OCI-LY7 (cell line): ENCODE data around the gene NME9. TPM values are rescaled to one million over a fixed set of nuclear protein-coding genes. Genes with fewer than 3 reads are reported as not detected.

ENCODE experiments used
- BruUV-seq: library from RNA; stranded (reverse); fragments of 400-500 nt; replicated peaks from 2 replicates; lab custom pipeline; 2021; lab: Mats Ljungman, UMichigan
- CTCF ChIA-PET: fragments of 300-600 bp; sonication (Branson Sonifier 250); formaldehyde crosslinking; loops from one replicate; lab custom pipeline; 2022; ENCODE audit warnings: antibody characterized with exemption; ENCODE audit not compliant: unreplicated experiment; lab: Charles Lee
- POLR2A ChIA-PET: fragments of 300-600 bp; sonication (Branson Sonifier 250); formaldehyde crosslinking; loops from one replicate; lab custom pipeline; 2022; ENCODE audit warnings: antibody characterized with exemption; lab: Charles Lee
- DNase-seq: peaks from one replicate; pipeline ENCODE4 v3.0.0-alpha.2; 2015; ENCODE audit warnings: low spot score
- H2AFZ ChIP-seq: fragments of 200-600 bp; sonication (generic), shearing (Covaris generic); 2 replicates; pipeline ENCODE4 v1.6.1; 2014; ENCODE audit warnings: mild to moderate bottlenecking, antibody characterized with exemption, low read length, moderate library complexity
- H3K27ac ChIP-seq: fragments of 200-600 bp; sonication (generic); 2 replicates; pipeline ENCODE4 v1.5.1; 2014; ENCODE audit warnings: mixed run types, low read depth, mild to moderate bottlenecking, moderate library complexity, low read length, inconsistent platforms; ENCODE audit not compliant: poor library complexity, severe bottlenecking
- H3K36me3 ChIP-seq: fragments of 200-600 bp; sonication (generic); 2 replicates; pipeline ENCODE4 v1.6.1; 2014; ENCODE audit warnings: mild to moderate bottlenecking, antibody characterized with exemption, low read length, moderate library complexity, mixed read lengths; ENCODE audit not compliant: insufficient read depth
- H3K4me1 ChIP-seq: fragments of 200-600 bp; sonication (generic); 2 replicates; pipeline ENCODE4 v1.5.1; 2014; ENCODE audit warnings: mild to moderate bottlenecking, low read length; ENCODE audit not compliant: insufficient read depth, poor library complexity, severe bottlenecking
- H3K4me2 ChIP-seq: fragments of 200-600 bp; sonication (generic); 2 replicates; pipeline ENCODE4 v1.6.1; 2014; ENCODE audit warnings: mild to moderate bottlenecking, low read length
- H3K4me3 ChIP-seq: fragments of 200-600 bp; sonication (generic); 2 replicates; pipeline ENCODE4 v1.5.1; 2014; ENCODE audit warnings: mild to moderate bottlenecking, low read depth, low read length; ENCODE audit not compliant: poor library complexity, severe bottlenecking
- H3K79me2 ChIP-seq: fragments of 200-600 bp; sonication (generic); 2 replicates; pipeline ENCODE4 v1.6.1; 2016; ENCODE audit warnings: low read depth, mild to moderate bottlenecking, low read length, moderate library complexity, mixed read lengths; ENCODE audit not compliant: insufficient read depth
- H3K9me2 ChIP-seq: fragments of 200-600 bp; sonication (generic); 2 replicates; pipeline ENCODE4 v1.6.1; 2016; ENCODE audit warnings: mild to moderate bottlenecking, low read length, mixed read lengths; ENCODE audit not compliant: insufficient read depth
- H3K9me3 ChIP-seq: fragments of 200-600 bp; sonication (generic); 2 replicates; pipeline ENCODE4 v1.6.1; 2014; ENCODE audit warnings: mild to moderate bottlenecking, mixed run types, low read length, mixed read lengths
- H4K20me1 ChIP-seq: fragments of 200-600 bp; sonication (generic); 2 replicates; pipeline ENCODE4 v1.6.1; 2014; ENCODE audit warnings: mild to moderate bottlenecking, antibody characterized with exemption, low read length, moderate library complexity, mixed read lengths; ENCODE audit not compliant: insufficient read depth
- CTCF ChIP-seq: fragments of 200-600 bp; sonication (generic); conservative IDR thresholded peaks from 2 replicates; pipeline ENCODE4 v1.5.1; 2014; ENCODE audit warnings: mild to moderate bottlenecking, antibody characterized with exemption, low read length, moderate library complexity, mixed read lengths
- EZH2phosphoT487 ChIP-seq: fragments of 200-600 bp; sonication (generic); IDR thresholded peaks from 2 replicates; pipeline ENCODE4 v1.6.1; 2018; ENCODE audit warnings: low read depth, borderline replicate concordance, mild to moderate bottlenecking, mixed run types, antibody characterized with exemption, low read length, moderate library complexity, mixed read lengths
- intact Hi-C: fragments of 100-400 bp; cut with micrococcal nuclease; formaldehyde crosslinking; loops from one replicate; pipeline ENCODE4 v1.10.0; 2022; ENCODE audit not compliant: unreplicated experiment
- total RNA-seq, 2 experiments: library from RNA; depleted of rRNA in 1 of 2; stranded (reverse); fragments of >200 nt in 1 of 2; shearing (Covaris generic) in 1 of 2; gene quantifications; 2 replicates each; pipeline ENCODE4 v1.2.3, GENCODE V29; 2014 to 2022

The NME9 gene
- total RNA-seq, 2 experiments from 2014 or later, result not detected

DNA sequence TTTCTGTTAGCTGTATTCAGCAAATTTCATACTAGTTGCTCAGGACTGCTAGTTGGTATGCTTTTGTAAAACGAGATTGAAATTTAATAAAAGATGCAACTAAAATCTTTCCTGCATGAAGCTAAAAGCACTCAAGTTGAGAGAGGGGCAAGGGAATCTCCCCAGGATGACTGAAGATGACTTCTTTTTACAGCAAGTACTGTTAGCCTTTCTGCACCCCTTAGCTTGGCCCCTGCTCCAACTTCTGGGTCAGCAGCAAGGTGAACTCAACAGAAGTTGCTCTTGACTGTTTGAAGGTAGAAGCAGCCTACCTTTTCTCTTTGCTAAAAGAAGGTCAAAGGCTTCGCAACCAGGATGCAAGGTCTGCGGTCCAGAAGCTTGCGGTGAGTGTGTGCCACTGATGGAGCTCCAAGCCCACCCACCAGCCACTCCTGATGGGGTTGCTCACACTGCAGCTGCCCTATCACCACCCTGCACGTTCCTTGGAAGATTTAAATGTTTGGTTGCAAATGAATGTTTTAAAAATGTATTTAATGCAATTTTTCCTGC lies 32.5 kb downstream of the NME9 start:
- Histone ChIP-seq H3K4me2 (peak overlapping the region; percentile 72), H2AFZ (no peak overlapping the region), H3K9me3 (no peaks in the 10 kb centered on the region), H3K79me2 (no peaks in the 10 kb centered on the region), H3K9me2 (no peaks in the 10 kb centered on the region), H3K4me3 (peak overlapping the region; percentile 47), H3K27ac (peak overlapping the region; percentile 77), H4K20me1 (no peaks in the 10 kb centered on the region), H3K36me3 (peaks cover 62% of the 10 kb centered on the region), H3K4me1 (peaks cover 47% of the 10 kb centered on the region)
- no peak for TF ChIP-seq EZH2phosphoT487
- TF ChIP-seq CTCF, result no peak
- BruUV-seq, result no TSS peak
- POLR2A ChIA-PET, result interaction anchor here (0.5 to 0.6 kb wide), 2 partner anchors 52 to 72 kb away, joined by 5 to 9 read pairs; no protein-coding TSS in a partner anchor
- intact Hi-C loops, result no loop called here
- CTCF ChIA-PET, result no interaction called here
- DNase-seq, result no peak

GRCh38 chr3:138296639-138297038 lies 33.0 kb downstream of the NME9 start:
- ChIA-PET CTCF (no interaction called here), POLR2A (interaction anchor here (0.6 kb wide), 1 partner anchor 51 kb away, joined by 5 read pairs; no protein-coding TSS in a partner anchor)
- Histone ChIP-seq H3K79me2 (no peaks in the 10 kb centered on the region), H3K4me3 (peak overlapping the region; percentile 2), H3K4me2 (peak overlapping the region; percentile 72), H3K4me1 (peaks cover 47% of the 10 kb centered on the region), H3K27ac (peak overlapping the region; percentile 77), H4K20me1 (no peaks in the 10 kb centered on the region), H3K9me3 (no peaks in the 10 kb centered on the region), H3K36me3 (peaks cover 62% of the 10 kb centered on the region), H3K9me2 (no peaks in the 10 kb centered on the region), H2AFZ (no peak overlapping the region)
- peak; percentile 44 for DNase-seq
- TF ChIP-seq CTCF (no peak), EZH2phosphoT487 (no peak)
- BruUV-seq, result no TSS peak
- intact Hi-C loops, result no loop called here

DNA sequence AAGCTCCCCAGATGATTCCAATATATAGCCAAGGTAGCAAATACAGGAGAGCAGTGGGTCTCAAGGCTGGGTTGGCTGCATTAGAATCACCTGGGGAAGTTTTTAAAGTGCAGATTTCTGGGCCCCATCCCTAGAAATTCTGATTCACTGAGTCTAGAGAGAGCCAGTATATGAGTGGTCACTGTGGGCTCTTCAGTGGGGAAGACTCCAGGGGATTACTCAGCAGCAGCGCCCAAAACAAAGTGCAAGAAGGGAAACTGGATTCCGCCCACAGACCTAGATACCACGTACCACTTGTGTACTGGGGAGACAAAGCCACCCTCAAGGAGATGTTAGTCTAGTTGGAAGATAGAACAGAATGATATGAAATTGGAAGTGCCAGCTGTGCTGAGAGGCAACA lies 40.0 kb downstream of the NME9 start:
- no TSS peak for BruUV-seq
- H3K9me2 ChIP-seq, result no peaks in the 10 kb centered on the region
- CTCF ChIA-PET, result no interaction called here
- H2AFZ ChIP-seq, result no peak overlapping the region
- no peak for DNase-seq
- no peaks in the 10 kb centered on the region for H3K9me3 ChIP-seq
- H3K4me2 ChIP-seq, result no peak overlapping the region
- H3K79me2 ChIP-seq, result no peaks in the 10 kb centered on the region
- no peaks in the 10 kb centered on the region for H3K4me1 ChIP-seq
- no peaks in the 10 kb centered on the region for H4K20me1 ChIP-seq
- peaks cover 86% of the 10 kb centered on the region for H3K36me3 ChIP-seq
- H3K4me3 ChIP-seq, result no peak overlapping the region
- H3K27ac ChIP-seq, result no peak overlapping the region
- no peak for TF ChIP-seq EZH2phosphoT487
- TF ChIP-seq CTCF, result no peak
- POLR2A ChIA-PET, result no interaction called here
- intact Hi-C loops, result no loop called here
